SK-N-SH (cell line): ENCODE measurements around the gene FAHD2A.

ENCODE experiments used
- EP300 ChIP-seq, 2 experiments: IDR thresholded peaks; 2 replicates each; pipeline versions ENCODE4 v1.4.0 to v1.6.1; 2012; ENCODE audit warnings: borderline replicate concordance in 1 of 2, low read depth in 1 of 2, low read length in 1 of 2
- JUND ChIP-seq: IDR thresholded peaks from 2 replicates; pipeline ENCODE4 v1.4.0; 2012
- NRF1 ChIP-seq: IDR thresholded peaks from 2 replicates; pipeline ENCODE4 v1.6.1; 2012; ENCODE audit warnings: low read depth, mild to moderate bottlenecking, low read length
- YY1 ChIP-seq: IDR thresholded peaks from 2 replicates; pipeline ENCODE4 v1.4.0; 2012; ENCODE audit warnings: low read depth, mild to moderate bottlenecking
- TF ChIP-seq, protein P1 (sequence below): fragments of 200-600 bp; sonication (generic); IDR thresholded peaks from 2 replicates; pipeline ENCODE4 v1.6.1; 2017; ENCODE audit warnings: antibody characterized with exemption, mild to moderate bottlenecking, moderate library complexity

DNA sequence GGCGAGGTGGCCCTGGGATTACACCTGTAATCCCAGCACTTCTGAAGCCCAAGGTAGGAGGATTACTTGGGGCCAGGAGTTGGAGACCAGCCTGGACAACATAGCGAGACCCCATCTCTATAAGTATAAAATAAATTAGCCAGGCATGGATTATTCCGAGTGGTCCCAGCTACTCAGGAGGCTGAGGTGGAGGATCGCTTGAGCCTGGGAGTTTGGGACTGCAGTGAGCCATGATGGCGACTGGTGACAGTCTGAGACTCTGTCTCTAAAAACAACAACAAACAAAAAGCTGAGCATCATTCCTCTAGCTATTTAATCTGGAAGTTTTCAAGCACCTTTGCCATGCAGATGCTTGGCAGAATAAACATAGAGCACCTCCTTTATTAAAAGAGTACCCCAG is 21.8 kb upstream of the FAHD2A start:
- no peak for TF ChIP-seq YY1
- TF ChIP-seq JUND = no peak
- TF ChIP-seq NRF1 = no peak
- TF ChIP-seq EP300 (IDR thresholded peaks at IDR 0.05; ENCODE audit: borderline replicate concordance in 1 of 2, low read depth in 1 of 2, low read length in 1 of 2) = no peak
- TF ChIP-seq, protein P1, sequence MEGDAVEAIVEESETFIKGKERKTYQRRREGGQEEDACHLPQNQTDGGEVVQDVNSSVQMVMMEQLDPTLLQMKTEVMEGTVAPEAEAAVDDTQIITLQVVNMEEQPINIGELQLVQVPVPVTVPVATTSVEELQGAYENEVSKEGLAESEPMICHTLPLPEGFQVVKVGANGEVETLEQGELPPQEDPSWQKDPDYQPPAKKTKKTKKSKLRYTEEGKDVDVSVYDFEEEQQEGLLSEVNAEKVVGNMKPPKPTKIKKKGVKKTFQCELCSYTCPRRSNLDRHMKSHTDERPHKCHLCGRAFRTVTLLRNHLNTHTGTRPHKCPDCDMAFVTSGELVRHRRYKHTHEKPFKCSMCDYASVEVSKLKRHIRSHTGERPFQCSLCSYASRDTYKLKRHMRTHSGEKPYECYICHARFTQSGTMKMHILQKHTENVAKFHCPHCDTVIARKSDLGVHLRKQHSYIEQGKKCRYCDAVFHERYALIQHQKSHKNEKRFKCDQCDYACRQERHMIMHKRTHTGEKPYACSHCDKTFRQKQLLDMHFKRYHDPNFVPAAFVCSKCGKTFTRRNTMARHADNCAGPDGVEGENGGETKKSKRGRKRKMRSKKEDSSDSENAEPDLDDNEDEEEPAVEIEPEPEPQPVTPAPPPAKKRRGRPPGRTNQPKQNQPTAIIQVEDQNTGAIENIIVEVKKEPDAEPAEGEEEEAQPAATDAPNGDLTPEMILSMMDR = no peak
